Natural killer cell (primary cell): ENCODE results near the gene DUOXA2. TPM values are rescaled to one million over a fixed set of nuclear protein-coding genes. Genes with fewer than 3 reads are reported as not detected.

Experiments used
- ATAC-seq, 3 donors: fragments of 150-1000 bp in 2 of 3; fragments of 200-7000 bp in 1 of 3; cut with Tn5 transposase; 1 replicate in 1 of 3; 2 replicates in 2 of 3; pipeline ENCODE4 v1.10.0; 2021; ENCODE audit warnings: mild to moderate bottlenecking in 2 of 3, moderate library complexity in 2 of 3
- DNase-seq, 2 donors: peaks; one replicate each; pipeline versions ENCODE4 v3.0.0 to v3.0.0-alpha.2; 2013 to 2021; ENCODE audit warnings: mixed read lengths in 1 of 2
- H3K27ac ChIP-seq: one replicate; pipeline ENCODE4 v1.5.1; 2013; ENCODE audit warnings: mild to moderate bottlenecking, low read length
- H3K27me3 ChIP-seq: one replicate; pipeline ENCODE4 v1.6.1; 2013; ENCODE audit warnings: low read length; ENCODE audit not compliant: control insufficient read depth, insufficient read depth
- H3K36me3 ChIP-seq: one replicate; pipeline ENCODE4 v1.6.1; 2013; ENCODE audit warnings: low read length; ENCODE audit not compliant: control insufficient read depth, insufficient read depth
- H3K4me1 ChIP-seq: one replicate; pipeline ENCODE4 v1.6.1; 2013; ENCODE audit warnings: low read length; ENCODE audit not compliant: control insufficient read depth, insufficient read depth
- H3K4me3 ChIP-seq: one replicate; pipeline ENCODE4 v1.5.1; 2013; ENCODE audit warnings: low read length
- H3K9me3 ChIP-seq: one replicate; pipeline ENCODE4 v1.6.1; 2013; ENCODE audit warnings: low read length; ENCODE audit not compliant: control insufficient read depth, insufficient read depth
- H3K27ac Mint-ChIP-seq, 2 donors: one replicate each; pipeline ENCODE4 v1.8.0; 2022; ENCODE audit warnings: mild to moderate bottlenecking in 2 of 2, mixed read lengths in 2 of 2, moderate library complexity in 1 of 2
- H3K27me3 Mint-ChIP-seq, 2 donors: one replicate each; pipeline ENCODE4 v1.8.0; 2022; ENCODE audit warnings: low read depth in 2 of 2, mixed read lengths in 2 of 2
- H3K36me3 Mint-ChIP-seq: one replicate; pipeline ENCODE4 v1.8.0; 2022; ENCODE audit warnings: mixed read lengths
- H3K4me1 Mint-ChIP-seq, 2 donors: one replicate each; pipeline ENCODE4 v1.8.0; 2022; ENCODE audit warnings: mixed read lengths in 2 of 2
- H3K4me3 Mint-ChIP-seq: one replicate; pipeline ENCODE4 v1.8.0; 2022; ENCODE audit warnings: mild to moderate bottlenecking, moderate library complexity, mixed read lengths
- H3K9me3 Mint-ChIP-seq, 2 donors: one replicate each; pipeline ENCODE4 v1.8.0; 2022; ENCODE audit warnings: mixed read lengths in 2 of 2
- CTCF ChIP-seq: fragments of 200-600 bp; IDR thresholded peaks from one replicate; pipeline ENCODE4 v1.8.0; 2022; ENCODE audit warnings: antibody characterized with exemption
- WGBS: methylation state at CpG from one replicate; pipeline ENCODE4 v1.1.7; 2013; ENCODE audit warnings: missing lambda C conversion rate; ENCODE audit not compliant: insufficient coverage; 5-methylcytosine and 5-hydroxymethylcytosine counted together
- intact Hi-C: fragments of 100-400 bp; cut with micrococcal nuclease; formaldehyde crosslinking; loops from one replicate; pipeline ENCODE4 v1.14.2; 2022
- total RNA-seq, 4 donors: library from RNA; stranded (reverse); fragments of 120-200 nt in 1 of 4; gene quantifications; one replicate each; pipeline versions ENCODE4 v1.2.3 to v1.2.4, GENCODE V29; 2013 to 2022

Gene DUOXA2
- total RNA-seq, 3 donors from 2014 or later (not counting 1 experiment from before 2014, with no cell fraction given) = not detected

- 86% methylated on average over 4 of the region's 5 CpGs for WGBS
- Histone ChIP-seq H3K27me3 (no peaks in the 10 kb centered on the region), H3K9me3 (no peaks in the 10 kb centered on the region), H3K27ac (no peak overlapping the region), H3K36me3 (no peaks in the 10 kb centered on the region), H3K4me1 (peaks cover 34% of the 10 kb centered on the region), H3K4me3 (no peak overlapping the region)
- ATAC-seq = no peak
- Mint-ChIP-seq H3K4me3 (peak overlapping the region; percentile 80), H3K27me3 (no peaks in the 10 kb centered on the region), H3K36me3 (no peaks in the 10 kb centered on the region), H3K4me1 (peaks cover 8 to 35% of the 10 kb centered on the region in 2 donors), H3K27ac (peak overlapping the region; percentile 76 to 81), H3K9me3 (no peaks in the 10 kb centered on the region)
- TF ChIP-seq CTCF = no peak
- DNase-seq = no peak
- intact Hi-C loops = no loop called here
Observed at GRCh38 chr15:45165536-45165935, 51.4 kb downstream of the DUOXA2 start.

GRCh38 chr15:45166834-45167630 is 52.9 kb downstream of the DUOXA2 start:
- H3K4me1 ChIP-seq = peaks cover 34% of the 10 kb centered on the region
- peaks cover 6 to 35% of the 10 kb centered on the region in 2 donors for H3K4me1 Mint-ChIP-seq
- WGBS = under 1% methylated on average over 78 of the region's 79 CpGs
- H3K27me3 ChIP-seq = no peaks in the 10 kb centered on the region
- peak; percentile 71 to 89 for DNase-seq
- H3K9me3 ChIP-seq = no peaks in the 10 kb centered on the region
- no peaks in the 10 kb centered on the region for H3K36me3 ChIP-seq
- peak overlapping the region; percentile 70 for H3K4me3 ChIP-seq
- no peaks in the 10 kb centered on the region for H3K9me3 Mint-ChIP-seq
- H3K27ac Mint-ChIP-seq = peak overlapping the region; percentile 46 to 81
- intact Hi-C loops = loop anchor here (1.0 kb wide), 1 partner anchor 31 kb away; no protein-coding TSS in a partner anchor
- H3K4me3 Mint-ChIP-seq = peak overlapping the region; percentile 77
- no peaks in the 10 kb centered on the region for H3K27me3 Mint-ChIP-seq
- ATAC-seq = peak; percentile 92 to 95 (median 94)
- H3K27ac ChIP-seq = peak overlapping the region; percentile 81
- TF ChIP-seq CTCF = peak; percentile 66
- H3K36me3 Mint-ChIP-seq = no peaks in the 10 kb centered on the region

GRCh38 chr15:45167631-45168205 is 53.6 kb downstream of the DUOXA2 start:
- WGBS = 74% methylated on average over 9 of the region's 9 CpGs
- Histone ChIP-seq H3K4me3 (peak overlapping the region; percentile 70), H3K9me3 (no peaks in the 10 kb centered on the region), H3K36me3 (no peaks in the 10 kb centered on the region), H3K4me1 (peaks cover 32% of the 10 kb centered on the region), H3K27ac (peak overlapping the region; percentile 81), H3K27me3 (no peaks in the 10 kb centered on the region)
- ATAC-seq = no peak
- no peaks in the 10 kb centered on the region for H3K36me3 Mint-ChIP-seq
- intact Hi-C loops = loop anchor here (1.0 kb wide), 1 partner anchor 31 kb away; no protein-coding TSS in a partner anchor
- no peak for DNase-seq
- peak overlapping the region; percentile 46 to 81 for H3K27ac Mint-ChIP-seq
- peaks cover 6 to 35% of the 10 kb centered on the region in 2 donors for H3K4me1 Mint-ChIP-seq
- TF ChIP-seq CTCF = no peak
- peak overlapping the region; percentile 77 for H3K4me3 Mint-ChIP-seq
- no peaks in the 10 kb centered on the region for H3K9me3 Mint-ChIP-seq
- H3K27me3 Mint-ChIP-seq = no peaks in the 10 kb centered on the region

Other genes starting within 250 kb of the DUOXA2 start
- under 1 TPM in 1 of 3 donors, not detected in 2; 0.48 TPM for gene TERB2, start 157.6 kb upstream of the DUOXA2 start, total RNA-seq
- gene SORD, start 91.1 kb upstream of the DUOXA2 start, total RNA-seq = 1 to 10 TPM; 2.6 to 5.7 (median 2.8) TPM
- gene DUOX2, start 154 bp upstream of the DUOXA2 start, total RNA-seq = 1 to 10 TPM in 1 of 3 donors, not detected in 2; 2.5 TPM
- gene DUOXA1, start 15.6 kb downstream of the DUOXA2 start, total RNA-seq = under 1 TPM in 2 of 3 donors, not detected in 1; 0.39 to 0.40 TPM
- under 1 TPM in 1 of 3 donors, not detected in 2; 0.20 TPM for gene DUOX1, start 15.7 kb downstream of the DUOXA2 start, total RNA-seq
- gene SHF, start 73.6 kb downstream of the DUOXA2 start, total RNA-seq = 1 to 10 TPM in 2 of 3 donors, under 1 TPM in 1; 0.94 to 2.4 (median 1.7) TPM
- not detected for gene SLC28A2, start 137.9 kb downstream of the DUOXA2 start, total RNA-seq